Measurements from ENCODE around the gene OXNAD1.

- TF ChIP-seq TCF12 (IDR thresholded peaks at IDR 0.05; ENCODE audit: low read depth) (no peak), USF1 (IDR thresholded peaks at IDR 0.05) (no peak), EGR1 (IDR thresholded peaks at IDR 0.05) (no peak), TAF1 (IDR thresholded peaks at IDR 0.05; ENCODE audit: low read depth) (no peak), REST (IDR thresholded peaks at IDR 0.05; ENCODE audit: low read depth) (no peak), YY1 (IDR thresholded peaks at IDR 0.05; ENCODE audit: low read depth) (no peak), FOXM1 (IDR thresholded peaks at IDR 0.05; ENCODE audit: borderline replicate concordance, low read depth) (no peak)
Measured at GRCh38 chr3:16277471-16277870, 12.5 kb downstream of the OXNAD1 start.

Measured in Ishikawa (cell line).